Breast epithelium (tissue), 4 donors: ENCODE measurements around the gene NEDD4. TPM values are rescaled to one million over a fixed set of nuclear protein-coding genes. Genes with fewer than 3 reads are reported as not detected.
"Not testable (repeated sequence)": the region's sequence is repeated elsewhere in the genome, so short reads cannot be mapped to it uniquely, and the experiment has no call there.

ENCODE experiments used
- DNase-seq, 2 donors: peaks; one replicate each; pipeline ENCODE4 v3.0.0-alpha.2; 2019; ENCODE audit warnings: low spot score in 2 of 2
- H3K27ac ChIP-seq, 2 donors: fragments of 200-600 bp; sonication (generic) in 1 of 2; one replicate each; pipeline ENCODE4 v1.5.1; 2016 to 2019; ENCODE audit warnings: mild to moderate bottlenecking in 1 of 2
- H3K27me3 ChIP-seq, 2 donors: fragments of 200-600 bp; sonication (generic) in 1 of 2; one replicate each; pipeline versions ENCODE4 v1.5.1 to v1.6.0; 2017 to 2019; ENCODE audit warnings: control low read depth in 1 of 2, mild to moderate bottlenecking in 1 of 2
- H3K36me3 ChIP-seq: fragments of 200-600 bp; one replicate; pipeline ENCODE4 v1.5.1; 2019
- H3K4me1 ChIP-seq, 2 donors: fragments of 200-600 bp; sonication (generic); one replicate each; pipeline ENCODE4 v1.5.1; 2016 to 2019; ENCODE audit warnings: control low read depth in 1 of 2
- H3K4me3 ChIP-seq, 3 donors: fragments of 200-600 bp; sonication (generic); 1 replicate in 2 of 3; 2 replicates in 1 of 3; pipeline ENCODE4 v1.5.1; 2016 to 2019; ENCODE audit warnings: mild to moderate bottlenecking in 3 of 3, moderate library complexity in 2 of 3
- H3K9me3 ChIP-seq, 2 donors: fragments of 200-600 bp; sonication (generic) in 1 of 2; one replicate each; pipeline ENCODE4 v1.5.1; 2016 to 2019; ENCODE audit warnings: control low read depth in 1 of 2
- POLR2A ChIP-seq: fragments of 450-650 bp; IDR thresholded peaks from one replicate; pipeline ENCODE4 v1.6.1; 2016; ENCODE audit warnings: antibody characterized with exemption, mild to moderate bottlenecking, moderate library complexity
- POLR2AphosphoS5 ChIP-seq, 3 donors: sonication (generic); formaldehyde crosslinking; IDR thresholded peaks; one replicate each; pipeline ENCODE4 v1.6.1; 2017; ENCODE audit warnings: antibody characterized with exemption in 3 of 3
- intact Hi-C: fragments of 100-400 bp; cut with DNase I; formaldehyde crosslinking; loops from one replicate; pipeline ENCODE4 v1.15.1; 2023; ENCODE audit warnings: low total_unique reads
- total RNA-seq, 3 donors: library from RNA; depleted of rRNA; stranded (reverse); fragments of >200 nt; gene quantifications; one replicate each; pipeline ENCODE4 v1.1.0, GENCODE V29; 2016
- TF ChIP-seq, protein P1 (sequence below), 3 donors: fragments of 450-650 bp; IDR thresholded peaks; one replicate each; pipeline ENCODE4 v1.5.1; 2016 to 2017; ENCODE audit warnings: antibody characterized with exemption in 3 of 3, mild to moderate bottlenecking in 3 of 3, moderate library complexity in 3 of 3

Gene NEDD4
- total RNA-seq, 3 donors from 2014 or later, result 13.0 to 19.6 (median 19.3) TPM

DNA sequence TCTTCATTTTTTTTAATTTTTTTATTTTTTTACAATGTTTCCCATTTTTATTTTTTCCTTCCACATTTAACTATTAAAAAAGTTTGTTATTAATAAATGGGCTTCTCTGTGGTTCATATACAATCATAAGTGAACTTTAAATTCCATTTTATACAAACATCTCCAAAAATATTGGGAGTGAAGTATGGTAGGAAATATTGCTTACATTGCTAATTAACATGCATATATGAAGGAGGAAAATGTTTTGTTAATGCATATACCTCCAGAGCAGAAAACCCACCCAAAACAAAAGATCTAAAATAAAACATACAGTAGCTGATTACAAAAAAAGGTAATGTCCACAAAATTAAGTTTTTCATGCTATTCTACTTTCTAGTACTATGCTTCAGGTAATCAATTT is 9.9 kb upstream of the NEDD4 start:
- DNase-seq, intact Hi-C loops, H3K9me3 ChIP-seq, H3K36me3 ChIP-seq, H3K27me3 ChIP-seq, H3K4me3 ChIP-seq, H3K27ac ChIP-seq, H3K4me1 ChIP-seq: not testable (repeated sequence)

DNA sequence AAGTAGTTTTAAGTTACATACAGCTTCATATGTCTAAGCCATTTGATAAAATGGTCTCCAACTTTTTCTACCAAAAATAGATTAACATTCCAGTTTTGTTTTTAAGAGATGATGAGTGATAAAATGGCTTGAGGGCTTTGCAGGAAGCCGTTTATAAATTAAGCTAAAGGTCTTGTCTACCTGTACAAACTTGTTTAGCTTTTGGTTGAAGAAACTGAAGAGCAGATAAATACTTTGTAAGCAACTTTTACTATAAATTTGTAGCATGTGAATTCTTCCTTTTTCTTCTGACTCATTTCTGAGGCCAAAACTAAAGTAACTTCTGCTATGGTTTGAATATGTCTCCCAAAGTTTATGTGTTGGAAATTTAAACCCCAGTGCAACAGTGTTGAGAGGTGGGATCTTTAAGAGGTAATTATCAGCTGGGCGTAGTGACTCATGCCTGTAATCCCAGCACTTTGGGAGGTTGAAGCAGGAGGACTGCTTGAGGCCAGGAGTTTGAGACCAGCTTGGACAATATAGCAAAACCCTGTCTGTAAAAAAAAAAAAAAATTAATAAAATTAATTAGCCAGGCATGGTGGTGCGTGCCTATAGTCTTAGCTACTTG is 8.2 kb upstream of the NEDD4 start:
- H3K36me3 ChIP-seq, result no peaks in the 10 kb centered on the region
- no peaks in the 10 kb centered on the region for H3K27me3 ChIP-seq
- peak overlapping the region in 1 of 2 donors; percentile 8 for H3K27ac ChIP-seq
- intact Hi-C loops, result no loop called here
- no peaks in the 10 kb centered on the region for H3K9me3 ChIP-seq
- H3K4me1 ChIP-seq, result no peaks in the 10 kb centered on the region
- H3K4me3 ChIP-seq, result no peak overlapping the region
- DNase-seq, result no peak
- TF ChIP-seq, protein P1, sequence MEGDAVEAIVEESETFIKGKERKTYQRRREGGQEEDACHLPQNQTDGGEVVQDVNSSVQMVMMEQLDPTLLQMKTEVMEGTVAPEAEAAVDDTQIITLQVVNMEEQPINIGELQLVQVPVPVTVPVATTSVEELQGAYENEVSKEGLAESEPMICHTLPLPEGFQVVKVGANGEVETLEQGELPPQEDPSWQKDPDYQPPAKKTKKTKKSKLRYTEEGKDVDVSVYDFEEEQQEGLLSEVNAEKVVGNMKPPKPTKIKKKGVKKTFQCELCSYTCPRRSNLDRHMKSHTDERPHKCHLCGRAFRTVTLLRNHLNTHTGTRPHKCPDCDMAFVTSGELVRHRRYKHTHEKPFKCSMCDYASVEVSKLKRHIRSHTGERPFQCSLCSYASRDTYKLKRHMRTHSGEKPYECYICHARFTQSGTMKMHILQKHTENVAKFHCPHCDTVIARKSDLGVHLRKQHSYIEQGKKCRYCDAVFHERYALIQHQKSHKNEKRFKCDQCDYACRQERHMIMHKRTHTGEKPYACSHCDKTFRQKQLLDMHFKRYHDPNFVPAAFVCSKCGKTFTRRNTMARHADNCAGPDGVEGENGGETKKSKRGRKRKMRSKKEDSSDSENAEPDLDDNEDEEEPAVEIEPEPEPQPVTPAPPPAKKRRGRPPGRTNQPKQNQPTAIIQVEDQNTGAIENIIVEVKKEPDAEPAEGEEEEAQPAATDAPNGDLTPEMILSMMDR (IDR thresholded peaks at IDR 0.05), result no peak
- TF ChIP-seq POLR2AphosphoS5 (IDR thresholded peaks at IDR 0.05) (no peak), POLR2A (no peak)

DNA sequence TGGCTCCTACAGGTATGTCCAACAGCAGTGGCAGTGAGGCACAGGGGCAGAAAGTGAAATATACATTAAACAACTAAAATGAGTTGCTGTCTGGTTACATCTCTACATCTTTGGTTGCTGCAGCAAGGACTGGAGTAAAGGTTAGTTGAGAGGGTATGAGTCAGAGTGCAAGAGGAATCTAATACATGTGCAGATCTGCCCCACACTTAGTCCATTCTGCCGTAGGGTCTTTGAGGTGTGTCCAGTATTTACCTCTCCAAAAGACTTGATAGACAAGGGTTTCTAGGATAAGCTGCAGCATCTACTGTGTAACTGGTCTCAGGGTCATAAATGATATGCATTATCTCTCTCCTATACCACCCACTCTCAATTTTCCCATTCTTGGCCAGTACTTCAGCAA is 6.2 kb upstream of the NEDD4 start:
- Histone ChIP-seq H3K9me3 (no peaks in the 10 kb centered on the region), H3K27me3 (no peaks in the 10 kb centered on the region), H3K4me3 (no peak overlapping the region), H3K27ac (no peak overlapping the region), H3K36me3 (no peaks in the 10 kb centered on the region), H3K4me1 (no peaks in the 10 kb centered on the region)
- no peak for DNase-seq
- no peak for TF ChIP-seq POLR2A
- TF ChIP-seq, protein P1 (IDR thresholded peaks at IDR 0.05), result no peak
- no peak for TF ChIP-seq POLR2AphosphoS5 (IDR thresholded peaks at IDR 0.05)
- intact Hi-C loops, result no loop called here

DNA sequence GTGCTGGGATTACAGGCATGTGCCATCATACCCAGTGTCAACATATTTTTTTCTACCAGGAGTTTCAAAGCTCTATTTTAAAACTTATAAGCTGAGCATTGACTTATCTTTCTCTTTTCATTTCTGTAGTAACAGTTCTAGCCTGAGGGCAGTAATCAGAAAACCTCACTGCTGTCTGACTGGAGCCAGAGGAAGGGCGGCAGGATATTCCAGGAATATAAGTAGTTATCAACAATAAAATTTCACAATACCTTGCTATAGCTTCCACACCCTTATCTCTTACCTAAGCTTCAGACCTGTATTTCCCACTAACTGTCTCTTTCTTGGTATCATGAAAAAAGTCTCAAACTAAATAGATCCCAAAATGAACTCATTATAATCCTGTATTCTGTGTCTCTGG is 5.1 kb upstream of the NEDD4 start:
- Histone ChIP-seq H3K36me3 (no peaks in the 10 kb centered on the region), H3K4me1 (no peaks in the 10 kb centered on the region), H3K27me3 (no peaks in the 10 kb centered on the region), H3K9me3 (no peaks in the 10 kb centered on the region), H3K27ac (no peak overlapping the region), H3K4me3 (no peak overlapping the region)
- no peak for DNase-seq
- intact Hi-C loops, result no loop called here
- TF ChIP-seq POLR2AphosphoS5 (IDR thresholded peaks at IDR 0.05) (no peak), POLR2A (no peak)
- TF ChIP-seq, protein P1 (IDR thresholded peaks at IDR 0.05), result no peak

DNA sequence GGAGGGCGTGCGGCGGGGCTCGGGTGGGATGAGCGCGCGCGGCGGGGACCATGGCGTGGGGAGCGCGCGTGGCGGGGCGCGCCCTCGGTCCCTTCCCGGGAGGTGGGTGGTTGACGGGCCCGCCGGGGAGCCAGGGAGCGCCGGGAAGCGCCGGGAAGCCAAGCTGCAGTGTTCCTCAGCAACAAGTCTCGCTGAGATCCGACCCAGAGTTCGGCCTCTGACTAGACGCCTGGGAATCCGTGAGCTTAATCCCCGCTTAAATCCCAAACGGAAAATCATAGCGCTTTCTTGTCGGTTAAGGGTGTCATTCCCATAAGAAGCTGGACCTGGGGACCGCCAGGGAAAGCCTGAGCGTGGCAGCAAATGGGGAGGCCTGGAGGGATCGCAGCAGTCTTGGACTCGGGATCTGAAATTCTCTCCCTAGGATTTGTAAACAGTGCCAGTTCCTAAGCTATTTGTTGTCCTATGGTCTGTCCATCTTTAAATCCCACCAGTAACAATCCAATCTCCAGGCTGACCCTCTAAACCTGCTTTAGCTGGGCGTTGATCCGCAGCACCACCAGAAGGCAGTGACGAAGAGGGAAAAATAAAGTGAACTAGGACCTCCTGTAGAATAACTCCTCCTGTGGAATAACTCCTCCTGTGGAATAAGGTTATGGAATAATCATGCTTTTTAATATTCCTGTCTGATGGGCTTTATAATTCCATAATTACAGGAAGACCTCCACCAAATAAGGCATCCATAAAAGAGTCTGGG is 570 bp upstream of the NEDD4 start:
- Histone ChIP-seq H3K27me3 (no peaks in the 10 kb centered on the region), H3K27ac (peak overlapping the region; percentile 95 to 97), H3K4me1 (no peaks in the 10 kb centered on the region), H3K36me3 (no peaks in the 10 kb centered on the region), H3K4me3 (peak overlapping the region; percentile 80 to 96 (median 89)), H3K9me3 (no peaks in the 10 kb centered on the region)
- no peak for TF ChIP-seq POLR2AphosphoS5 (IDR thresholded peaks at IDR 0.05)
- no peak for TF ChIP-seq POLR2A
- TF ChIP-seq, protein P1 (IDR thresholded peaks at IDR 0.05), result no peak
- intact Hi-C loops, result no loop called here
- DNase-seq, result no peak
